ENCODE data around the gene SYNE2.

- TF ChIP-seq CTCF (IDR thresholded peaks at IDR 0.05; ENCODE audit: extremely low read depth in 1 of 2, insufficient read depth in 1 of 2, low read depth in 1 of 2, low read length in 2 of 2) (no peak), POLR2A (IDR thresholded peaks at IDR 0.05; ENCODE audit: low read depth, low read length) (no peak), POLR2AphosphoS5 (IDR thresholded peaks at IDR 0.05; ENCODE audit: insufficient read depth, low read depth, low read length) (no peak), EZH2 (IDR thresholded peaks at IDR 0.05; ENCODE audit: borderline replicate concordance, low read depth, low read length, severe bottlenecking) (no peak), MAX (IDR thresholded peaks at IDR 0.05; ENCODE audit: insufficient read depth, insufficient read length) (no peak), GATA2 (IDR thresholded peaks at IDR 0.05; ENCODE audit: insufficient read depth, insufficient read length, low read depth, low read length) (no peak), MYC (IDR thresholded peaks at IDR 0.05; ENCODE audit: low read depth, low read length) (no peak), JUN (IDR thresholded peaks at IDR 0.05; ENCODE audit: borderline replicate concordance, insufficient read depth, insufficient read length, low read depth) (no peak), FOS (IDR thresholded peaks at IDR 0.05; ENCODE audit: borderline replicate concordance, insufficient read depth, low read length) (no peak)
These were observed 21.4 kb downstream of the SYNE2 start for GRCh38 chr14:63874223-63874622.

Measured in endothelial cell of umbilical vein (primary cell).